Measurements from ENCODE around the gene HOXB7.

HOXB7 gene

GRCh38 chr17:48576479-48577309 is 34.1 kb downstream of the HOXB7 start:
- no peaks in the 10 kb centered on the region for H3K27me3 ChIP-seq (ENCODE audit: low read depth)

GRCh38 chr17:48575673-48576478 is 34.9 kb downstream of the HOXB7 start:
- peaks cover 28% of the 10 kb centered on the region for H3K4me1 ChIP-seq

More at GRCh38 chr17:48576479-48577309, 34.1 kb downstream of the HOXB7 start:
- peaks cover 28% of the 10 kb centered on the region for H3K4me1 ChIP-seq
- H3K4me3 ChIP-seq: peak overlapping the region; percentile 58
- in situ Hi-C loops (cut with MboI; ENCODE audit: low sequenced_read_pairs): loop anchor here (5.0 kb wide), 1 partner anchor 34 kb away; no protein-coding TSS in a partner anchor
- H3K9me3 ChIP-seq: no peaks in the 10 kb centered on the region
- DNase-seq (ENCODE audit: low spot score in 2 of 2): peak in 1 of 2 experiments; percentile 67
- no peaks in the 10 kb centered on the region for H3K36me3 ChIP-seq (replicated peaks)

GRCh38 chr17:48575066-48575582 is 35.7 kb downstream of the HOXB7 start:
- H3K9me3 ChIP-seq: no peaks in the 10 kb centered on the region
- H3K36me3 ChIP-seq (replicated peaks): no peaks in the 10 kb centered on the region
- H3K4me3 ChIP-seq: no peak overlapping the region
- H3K27me3 ChIP-seq (ENCODE audit: low read depth): no peaks in the 10 kb centered on the region
- H3K4me1 ChIP-seq: peaks cover 28% of the 10 kb centered on the region
- in situ Hi-C loops (cut with MboI; ENCODE audit: low sequenced_read_pairs): loop anchor here (5.0 kb wide), 1 partner anchor 33 kb away; no protein-coding TSS in a partner anchor
- peak; percentile 55 to 97 for DNase-seq (ENCODE audit: low spot score in 2 of 2)

More at GRCh38 chr17:48575673-48576478, 34.9 kb downstream of the HOXB7 start:
- Histone ChIP-seq H3K27me3 (ENCODE audit: low read depth) (no peaks in the 10 kb centered on the region), H3K36me3 (replicated peaks) (no peaks in the 10 kb centered on the region), H3K4me3 (peak overlapping the region; percentile 2; the same call in 1 of the 2 replicates), H3K9me3 (no peaks in the 10 kb centered on the region)
- in situ Hi-C loops (cut with MboI; ENCODE audit: low sequenced_read_pairs): loop anchor here (5.0 kb wide), 1 partner anchor 34 kb away; no protein-coding TSS in a partner anchor
- peak in 1 of 2 experiments; percentile 36 for DNase-seq (ENCODE audit: low spot score in 2 of 2)

- Histone ChIP-seq H3K4me3 (peak overlapping the region; percentile 5), H3K36me3 (replicated peaks) (no peaks in the 10 kb centered on the region), H3K27me3 (ENCODE audit: low read depth) (no peaks in the 10 kb centered on the region), H3K9me3 (no peaks in the 10 kb centered on the region), H3K4me1 (peaks cover 28% of the 10 kb centered on the region)
- in situ Hi-C loops (cut with MboI; ENCODE audit: low sequenced_read_pairs): loop anchor here (5.0 kb wide), 1 partner anchor 32 kb away; no protein-coding TSS in a partner anchor
- DNase-seq (ENCODE audit: low spot score in 2 of 2): no peak
Observed at GRCh38 chr17:48574505-48575065, 36.2 kb downstream of the HOXB7 start.

GRCh38 chr17:48571826-48572417 is 38.9 kb downstream of the HOXB7 start:
- no peaks in the 10 kb centered on the region for H3K27me3 ChIP-seq (ENCODE audit: low read depth)
- no peaks in the 10 kb centered on the region for H3K9me3 ChIP-seq
- in situ Hi-C loops (cut with MboI; ENCODE audit: low sequenced_read_pairs): no loop called here
- H3K36me3 ChIP-seq (replicated peaks): no peaks in the 10 kb centered on the region
- DNase-seq (ENCODE audit: low spot score in 2 of 2): no peak
- H3K4me3 ChIP-seq: no peak overlapping the region
- H3K4me1 ChIP-seq: peaks cover 28% of the 10 kb centered on the region

GRCh38 chr17:48571024-48571818 is 39.6 kb downstream of the HOXB7 start:
- Histone ChIP-seq H3K4me1 (peaks cover 27% of the 10 kb centered on the region), H3K27me3 (ENCODE audit: low read depth) (no peaks in the 10 kb centered on the region), H3K9me3 (no peaks in the 10 kb centered on the region), H3K36me3 (replicated peaks) (no peaks in the 10 kb centered on the region), H3K4me3 (no peak overlapping the region)
- in situ Hi-C loops (cut with MboI; ENCODE audit: low sequenced_read_pairs): no loop called here
- DNase-seq (ENCODE audit: low spot score in 2 of 2): no peak

- DNase-seq (ENCODE audit: low spot score in 2 of 2): no peak
- Histone ChIP-seq H3K4me3 (no peak overlapping the region), H3K9me3 (no peaks in the 10 kb centered on the region), H3K4me1 (peaks cover 20% of the 10 kb centered on the region), H3K27me3 (ENCODE audit: low read depth) (no peaks in the 10 kb centered on the region), H3K36me3 (replicated peaks) (no peaks in the 10 kb centered on the region)
- in situ Hi-C loops (cut with MboI; ENCODE audit: low sequenced_read_pairs): no loop called here
Observed at GRCh38 chr17:48570325-48571023, 40.3 kb downstream of the HOXB7 start.

- peaks cover 16% of the 10 kb centered on the region for H3K4me1 ChIP-seq
- DNase-seq (ENCODE audit: low spot score in 2 of 2): no peak
- H3K36me3 ChIP-seq (replicated peaks): no peaks in the 10 kb centered on the region
- no peaks in the 10 kb centered on the region for H3K27me3 ChIP-seq (ENCODE audit: low read depth)
- H3K9me3 ChIP-seq: no peaks in the 10 kb centered on the region
- in situ Hi-C loops (cut with MboI; ENCODE audit: low sequenced_read_pairs): no loop called here
- H3K4me3 ChIP-seq: no peak overlapping the region
Observed at GRCh38 chr17:48569674-48570324, 41.0 kb downstream of the HOXB7 start.

- no peaks in the 10 kb centered on the region for H3K27me3 ChIP-seq (ENCODE audit: low read depth)
Observed at GRCh38 chr17:48569240-48569582, 41.6 kb downstream of the HOXB7 start.

GRCh38 chr17:48568499-48569239 is 42.1 kb downstream of the HOXB7 start:
- Histone ChIP-seq H3K4me1 (peaks cover 10% of the 10 kb centered on the region), H3K27me3 (ENCODE audit: low read depth) (no peaks in the 10 kb centered on the region)
- in situ Hi-C loops (cut with MboI; ENCODE audit: low sequenced_read_pairs): no loop called here

More at GRCh38 chr17:48569240-48569582, 41.6 kb downstream of the HOXB7 start:
- Histone ChIP-seq H3K4me1 (peaks cover 12% of the 10 kb centered on the region), H3K4me3 (no peak overlapping the region), H3K36me3 (replicated peaks) (no peaks in the 10 kb centered on the region), H3K9me3 (no peaks in the 10 kb centered on the region)
- DNase-seq (ENCODE audit: low spot score in 2 of 2): no peak
- in situ Hi-C loops (cut with MboI; ENCODE audit: low sequenced_read_pairs): no loop called here

GRCh38 chr17:48567646-48568354 is 43.0 kb downstream of the HOXB7 start:
- in situ Hi-C loops (cut with MboI; ENCODE audit: low sequenced_read_pairs): no loop called here
- Histone ChIP-seq H3K27me3 (ENCODE audit: low read depth) (no peaks in the 10 kb centered on the region), H3K4me1 (peaks cover 1% of the 10 kb centered on the region), H3K36me3 (replicated peaks) (no peaks in the 10 kb centered on the region), H3K9me3 (no peaks in the 10 kb centered on the region), H3K4me3 (no peak overlapping the region)
- no peak for DNase-seq (ENCODE audit: low spot score in 2 of 2)

More at GRCh38 chr17:48568499-48569239, 42.1 kb downstream of the HOXB7 start:
- DNase-seq (ENCODE audit: low spot score in 2 of 2): no peak
- Histone ChIP-seq H3K4me3 (no peak overlapping the region), H3K9me3 (no peaks in the 10 kb centered on the region), H3K36me3 (replicated peaks) (no peaks in the 10 kb centered on the region)

All from HAP-1 (cell line).